Peyer's patch (tissue), 4 donors: ENCODE data around the gene GPC3.

Experiments
- POLR2A ChIP-seq, 2 donors: fragments of 450-650 bp; IDR thresholded peaks; one replicate each; pipeline ENCODE4 v1.5.1; 2017; ENCODE audit warnings: antibody characterized with exemption in 2 of 2, mild to moderate bottlenecking in 2 of 2, moderate library complexity in 2 of 2
- TF ChIP-seq, protein P1 (sequence below), 6 experiments: fragments of 450-650 bp in 4 of 6; fragments of 200-600 bp in 2 of 6; sonication (generic) in 1 of 6; IDR thresholded peaks; one replicate each; pipeline ENCODE4 v1.5.1; 2017 to 2019; ENCODE audit warnings: antibody characterized with exemption in 6 of 6, mild to moderate bottlenecking in 3 of 6, moderate library complexity in 1 of 6

DNA sequence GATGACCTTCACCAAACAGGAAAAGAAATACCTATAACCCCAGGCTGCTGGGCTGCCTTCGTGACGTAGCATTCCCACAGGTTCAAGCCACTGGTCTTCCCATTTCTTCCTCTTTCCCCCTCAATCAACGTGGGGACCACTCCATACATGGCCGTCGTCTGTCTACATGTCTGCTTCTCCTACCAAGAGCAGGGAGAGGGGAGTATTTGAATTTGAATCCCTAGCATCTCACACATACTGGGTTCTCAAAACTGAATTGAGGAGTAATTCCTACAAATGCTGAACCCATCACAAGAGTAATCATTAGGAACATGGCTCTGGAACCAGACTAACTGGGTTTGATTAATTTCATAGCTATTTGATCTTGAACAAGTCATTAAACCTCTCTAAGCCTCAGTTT is 17.3 kb downstream of the GPC3 start:
- TF ChIP-seq, protein P1, sequence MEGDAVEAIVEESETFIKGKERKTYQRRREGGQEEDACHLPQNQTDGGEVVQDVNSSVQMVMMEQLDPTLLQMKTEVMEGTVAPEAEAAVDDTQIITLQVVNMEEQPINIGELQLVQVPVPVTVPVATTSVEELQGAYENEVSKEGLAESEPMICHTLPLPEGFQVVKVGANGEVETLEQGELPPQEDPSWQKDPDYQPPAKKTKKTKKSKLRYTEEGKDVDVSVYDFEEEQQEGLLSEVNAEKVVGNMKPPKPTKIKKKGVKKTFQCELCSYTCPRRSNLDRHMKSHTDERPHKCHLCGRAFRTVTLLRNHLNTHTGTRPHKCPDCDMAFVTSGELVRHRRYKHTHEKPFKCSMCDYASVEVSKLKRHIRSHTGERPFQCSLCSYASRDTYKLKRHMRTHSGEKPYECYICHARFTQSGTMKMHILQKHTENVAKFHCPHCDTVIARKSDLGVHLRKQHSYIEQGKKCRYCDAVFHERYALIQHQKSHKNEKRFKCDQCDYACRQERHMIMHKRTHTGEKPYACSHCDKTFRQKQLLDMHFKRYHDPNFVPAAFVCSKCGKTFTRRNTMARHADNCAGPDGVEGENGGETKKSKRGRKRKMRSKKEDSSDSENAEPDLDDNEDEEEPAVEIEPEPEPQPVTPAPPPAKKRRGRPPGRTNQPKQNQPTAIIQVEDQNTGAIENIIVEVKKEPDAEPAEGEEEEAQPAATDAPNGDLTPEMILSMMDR (IDR thresholded peaks at IDR 0.05), result no peak
- TF ChIP-seq POLR2A (IDR thresholded peaks at IDR 0.05), result no peak
